HG03025 (cell line): ENCODE data around the gene ZNF616.

Experiments
- ATAC-seq: cut with Tn5 transposase; IDR thresholded peaks from one replicate; pipeline ENCODE4 v1.9.1; 2021; ENCODE audit warnings: mild to moderate bottlenecking, moderate library complexity; ENCODE audit not compliant: unreplicated experiment, low FRiP score

Gene ZNF616

GRCh38 chr19:52139252-52140031 is at the start of gene ZNF616:
Gene ZNF616, minus strand, starts transcription at chr19:52139938. Its CDS starts 9,426 bp downstream, at chr19:52130512.
- no peak for ATAC-seq

DNA sequence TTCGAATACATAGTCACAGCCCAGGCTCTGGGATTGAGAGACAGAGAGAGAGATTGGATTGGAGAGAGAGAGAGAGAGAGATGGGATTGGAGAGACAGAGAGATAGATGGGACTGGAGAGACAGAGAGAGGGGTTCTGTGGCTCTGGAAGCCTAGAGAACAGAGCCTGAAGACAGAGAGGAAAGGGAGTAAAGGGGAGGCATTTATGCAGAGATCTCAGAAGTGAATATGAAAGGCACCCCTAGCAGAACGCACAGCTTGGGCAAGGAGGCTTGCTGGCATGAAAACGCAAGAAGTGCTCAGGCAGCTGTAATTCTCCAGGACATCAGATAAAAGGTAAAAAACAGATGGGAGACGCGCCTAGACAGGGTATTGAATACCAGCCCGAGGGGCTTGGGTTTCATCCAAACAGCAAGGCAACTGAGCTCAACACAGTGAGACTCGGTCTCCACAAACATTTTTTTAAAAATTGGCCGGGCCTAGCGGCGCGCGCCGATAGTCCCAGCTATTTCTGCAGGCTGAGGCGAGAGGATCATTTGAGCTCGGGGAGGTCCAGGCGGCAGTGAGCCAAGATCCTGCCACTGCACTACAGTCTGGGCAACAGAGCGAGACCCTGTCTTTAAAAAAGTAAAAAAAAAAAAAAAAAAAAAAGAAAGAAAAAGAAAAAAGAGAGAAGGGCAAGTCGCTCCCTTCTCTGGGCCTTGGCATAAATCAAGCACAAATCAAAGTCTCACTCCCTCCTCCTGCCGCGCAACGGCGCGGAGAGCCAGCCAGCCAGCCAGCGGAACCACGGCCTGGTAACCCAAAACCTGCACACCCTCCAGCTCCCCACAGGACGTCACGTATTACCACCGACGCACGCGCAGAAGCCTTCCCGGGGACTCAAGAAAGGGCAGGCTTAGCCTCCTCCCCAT is 49.3 kb upstream of the ZNF616 start:
- peak; percentile 4 for ATAC-seq

- no peak for ATAC-seq
Observed at GRCh38 chr19:52187407-52187806, 47.7 kb upstream of the ZNF616 start.

DNA sequence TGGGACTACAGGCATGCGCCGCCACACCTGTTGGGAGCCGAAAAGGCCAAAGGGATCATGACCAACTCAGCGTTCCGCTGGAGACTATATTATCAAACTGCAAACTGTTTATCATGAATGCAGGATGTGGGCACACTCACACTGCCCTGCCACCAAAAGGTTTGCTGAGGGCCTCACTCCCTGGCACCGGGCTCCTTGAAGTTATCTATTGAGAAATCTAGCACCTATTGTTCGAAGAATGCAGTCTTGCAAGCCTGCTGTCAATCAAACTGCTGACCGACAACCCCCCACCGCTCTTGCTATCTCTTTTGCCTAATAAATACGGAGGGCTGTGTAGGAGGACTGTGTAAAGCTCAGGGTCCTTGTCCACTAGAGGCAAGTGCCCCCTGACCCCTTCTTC is 36.8 kb upstream of the ZNF616 start:
- ATAC-seq, result no peak

- no peak for ATAC-seq
Observed at GRCh38 chr19:52172347-52172746, 32.6 kb upstream of the ZNF616 start.

GRCh38 chr19:52171321-52172169 is 31.8 kb upstream of the ZNF616 start, which contains the start of gene ZNF836:
Gene ZNF836, minus strand, starts transcription at chr19:52171621. Its CDS starts 3,549 bp downstream, at chr19:52168072.
- ATAC-seq, result no peak

DNA sequence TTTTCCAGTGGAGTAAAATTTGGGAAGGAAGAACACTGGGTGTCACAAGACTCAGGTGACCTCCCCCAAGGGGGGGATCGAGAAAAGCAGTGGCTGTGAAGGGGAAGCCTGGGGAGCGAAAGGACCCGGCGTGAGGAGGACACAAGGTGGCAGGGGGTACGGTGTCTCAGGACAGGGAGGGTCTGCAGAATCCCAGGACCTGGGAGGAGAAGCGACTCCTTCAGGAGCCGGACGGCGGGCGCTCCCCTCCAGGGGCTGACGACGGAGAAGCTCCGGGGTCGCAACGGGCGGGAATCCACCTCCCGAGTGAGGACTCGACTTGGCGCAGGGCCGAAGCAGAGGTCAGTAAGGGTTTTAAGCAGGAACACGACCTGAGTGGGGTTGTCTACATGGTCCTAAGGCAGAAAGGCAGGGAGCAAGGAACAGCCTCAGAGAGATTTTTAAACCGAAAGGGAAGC is 31.2 kb upstream of the ZNF616 start:
- no peak for ATAC-seq

GRCh38 chr19:52170304-52170703 is 30.6 kb upstream of the ZNF616 start:
- no peak for ATAC-seq

GRCh38 chr19:52155596-52156359 is 16.0 kb upstream of the ZNF616 start:
- no peak for ATAC-seq

GRCh38 chr19:52148256-52148655 is 8.5 kb upstream of the ZNF616 start:
- ATAC-seq, result no peak

- no peak for ATAC-seq
Observed at GRCh38 chr19:52142001-52142595, 2.4 kb upstream of the ZNF616 start.

DNA sequence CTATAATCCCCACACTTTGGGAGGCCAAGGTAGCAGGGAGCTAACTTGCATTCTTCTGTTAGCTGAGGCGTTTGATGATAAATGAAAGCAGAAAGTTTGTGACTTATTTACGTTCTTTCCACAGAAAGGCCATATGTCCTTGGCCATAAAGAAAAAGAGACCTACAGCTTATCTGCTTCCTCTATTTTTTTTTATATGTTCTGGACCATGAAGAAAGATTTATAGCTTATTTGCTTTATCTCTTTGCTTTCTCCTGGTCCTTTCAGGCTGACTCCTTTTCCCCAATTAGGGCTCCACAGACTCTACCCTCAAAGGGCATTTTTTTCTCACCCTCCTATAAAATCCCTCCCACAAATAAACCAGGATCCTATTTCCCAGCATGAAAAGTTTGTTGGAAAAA is 1.5 kb upstream of the ZNF616 start:
- no peak for ATAC-seq

DNA sequence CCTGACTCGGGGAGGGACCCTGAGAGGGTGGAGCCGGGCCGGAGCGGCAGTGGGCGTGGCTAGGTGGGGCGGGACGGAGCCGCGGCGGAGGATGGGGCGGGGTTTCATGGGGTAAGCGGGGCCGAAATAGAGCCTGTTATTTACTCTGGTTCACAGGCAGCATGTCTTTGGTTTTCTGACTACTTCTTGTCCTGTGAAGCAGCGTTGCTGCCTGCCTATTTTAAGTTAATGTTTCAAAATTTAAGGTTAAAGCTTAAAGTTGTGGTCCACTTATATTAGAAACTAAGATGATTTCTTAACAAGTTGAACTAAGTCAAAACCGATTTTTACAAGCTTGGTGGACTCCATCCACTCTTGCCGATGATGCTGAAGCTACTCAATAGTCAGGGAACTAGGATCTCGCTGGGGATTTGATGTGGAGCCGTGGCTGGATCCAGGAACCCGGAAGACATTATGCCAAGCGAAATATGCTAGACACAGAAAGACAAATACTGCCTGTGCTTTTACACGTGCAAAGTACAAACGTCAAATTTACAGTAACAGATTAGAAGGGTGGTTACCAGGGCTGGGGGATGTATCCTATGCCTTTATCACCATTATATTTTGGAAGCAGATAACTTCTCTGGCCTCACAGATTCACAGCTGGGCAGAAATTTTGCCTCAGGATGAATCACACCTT is 433 bp upstream of the ZNF616 start:
- no peak for ATAC-seq

- ATAC-seq, result no peak
Observed at GRCh38 chr19:52138983-52139251, 821 bp downstream of the ZNF616 start.

- no peak for ATAC-seq
Observed at GRCh38 chr19:52138278-52138982, 1.3 kb downstream of the ZNF616 start.

DNA sequence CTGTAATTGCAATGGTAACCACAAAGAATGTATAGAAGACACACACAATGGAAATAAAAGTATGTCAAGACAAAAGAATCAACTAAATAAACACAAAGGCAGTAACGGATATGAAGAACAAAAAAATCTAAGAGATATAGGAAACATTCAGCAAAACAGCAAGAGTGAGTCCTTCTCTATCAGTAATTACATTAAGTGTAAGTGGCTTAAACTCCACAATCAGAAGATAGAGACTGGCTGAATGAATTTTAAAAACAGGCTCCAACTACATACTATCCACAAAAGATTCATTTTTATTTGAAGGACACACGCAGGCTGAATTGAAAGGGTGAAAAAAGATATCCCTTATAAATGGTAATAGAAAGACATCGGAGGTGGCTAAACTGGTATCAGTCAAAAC is 19.5 kb downstream of the ZNF616 start:
- no peak for ATAC-seq

DNA sequence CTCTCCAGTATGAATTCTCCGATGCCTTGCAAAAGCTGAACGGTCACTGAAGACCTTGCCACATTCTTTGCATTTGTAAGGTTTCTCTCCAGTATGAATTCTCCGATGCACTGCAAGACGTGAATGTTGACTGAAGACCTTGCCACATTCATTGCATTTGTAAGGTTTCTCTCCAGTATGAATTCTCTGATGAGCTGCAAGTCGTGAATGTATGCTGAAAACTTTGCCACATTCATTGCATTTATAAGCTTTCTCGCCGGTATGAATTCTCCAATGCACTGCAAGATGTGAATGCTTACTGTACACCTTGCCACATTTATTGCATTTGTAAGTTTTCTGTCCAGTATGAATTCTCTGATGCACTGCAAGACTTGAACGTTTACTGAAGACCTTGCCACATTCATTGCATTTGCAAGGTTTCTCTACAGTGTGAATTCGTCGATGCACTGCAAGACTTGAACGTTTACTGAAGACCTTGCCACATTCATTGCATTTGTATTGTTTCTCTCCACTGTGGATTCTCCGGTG is 24.1 kb downstream of the ZNF616 start:
- ATAC-seq, result no peak

DNA sequence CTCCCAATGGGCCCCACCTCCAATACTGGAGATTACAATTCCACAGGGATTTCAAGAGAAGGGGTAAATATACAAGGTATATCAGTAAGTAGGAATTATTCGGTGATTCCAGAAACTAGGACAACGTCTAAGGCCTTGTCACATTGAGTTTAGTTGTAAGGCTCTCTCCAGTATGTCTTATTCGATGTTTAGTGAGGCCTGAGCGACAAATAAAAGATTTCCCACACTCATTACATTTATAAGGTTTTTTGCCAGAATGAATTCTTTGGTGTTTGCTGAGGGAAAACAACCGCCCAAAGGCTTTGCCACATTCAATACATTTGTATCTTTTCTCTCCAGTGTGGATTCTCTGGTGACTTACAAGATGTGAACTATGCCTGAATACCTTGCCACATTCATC is 25.0 kb downstream of the ZNF616 start:
- ATAC-seq, result no peak
